Activated CD4-positive, CD25-positive, alpha-beta regulatory T cell treated with anti-CD3 and anti-CD28 coated beads, Interleukin-2, amount 50 U/mL, for 72 hours (primary cell): ENCODE data around the gene CDK7.
A peak's percentile ranks its signal among the peaks of the same experiment; 100 is the strongest.
"Not testable (repeated sequence)": the region's sequence is repeated elsewhere in the genome, so short reads cannot be mapped to it uniquely, and the experiment has no call there.

Source experiments
- DNase-seq: peaks from one replicate; pipeline ENCODE4 v3.0.0; 2021

The CDK7 gene

GRCh38 chr5:69234457-69235268 lies at the start of gene CDK7:
TSS of gene CDK7 (plus strand) at chr5:69234886. CDS start at chr5:69234976, 90 bp downstream.
- peak; percentile 92 for DNase-seq

- DNase-seq = no peak
These were observed 47.3 kb upstream of the CDK7 start for GRCh38 chr5:69187342-69187741.

GRCh38 chr5:69188811-69189161 lies 45.9 kb upstream of the CDK7 start:
- no peak for DNase-seq

- DNase-seq = peak; percentile 90
These were observed 45.3 kb upstream of the CDK7 start, which contains the start of gene CENPH for GRCh38 chr5:69189162-69190086. TSS of gene CENPH (plus strand) at chr5:69189583. CDS start at chr5:69189635, 52 bp downstream.

GRCh38 chr5:69202497-69202896 lies 32.2 kb upstream of the CDK7 start:
- DNase-seq = no peak

- no peak for DNase-seq
These were observed 28.0 kb upstream of the CDK7 start for GRCh38 chr5:69206528-69207190.

- no peak for DNase-seq
These were observed 25.1 kb upstream of the CDK7 start for GRCh38 chr5:69209602-69210001.

GRCh38 chr5:69211200-69211599 lies 23.5 kb upstream of the CDK7 start:
- no peak for DNase-seq

- no peak for DNase-seq
These were observed 22.7 kb upstream of the CDK7 start for GRCh38 chr5:69212022-69212421.

GRCh38 chr5:69213513-69214215 lies 21.0 kb upstream of the CDK7 start:
- DNase-seq = no peak

- DNase-seq = no peak
These were observed 17.6 kb upstream of the CDK7 start for GRCh38 chr5:69217151-69217511.

- DNase-seq = peak; percentile 91
These were observed 16.8 kb upstream of the CDK7 start for GRCh38 chr5:69217548-69218526.

- no peak for DNase-seq
These were observed 14.7 kb upstream of the CDK7 start for GRCh38 chr5:69219939-69220338.

GRCh38 chr5:69220371-69220770 lies 14.3 kb upstream of the CDK7 start:
- DNase-seq = not testable (repeated sequence)

GRCh38 chr5:69220833-69221232 lies 13.9 kb upstream of the CDK7 start:
- DNase-seq = not testable (repeated sequence)

GRCh38 chr5:69224520-69224919 lies 10.2 kb upstream of the CDK7 start:
- DNase-seq = no peak

- no peak for DNase-seq
These were observed 8.8 kb upstream of the CDK7 start for GRCh38 chr5:69225860-69226259.

- DNase-seq = no peak
These were observed 4.5 kb upstream of the CDK7 start for GRCh38 chr5:69230181-69230580.

- no peak for DNase-seq
These were observed 3.4 kb upstream of the CDK7 start for GRCh38 chr5:69231281-69231680.

GRCh38 chr5:69231851-69232250 lies 2.8 kb upstream of the CDK7 start:
- no peak for DNase-seq

GRCh38 chr5:69236733-69237132 lies 2.0 kb downstream of the CDK7 start:
- DNase-seq = not testable (repeated sequence)
